GM23248 (cell line): ENCODE results near the gene GGT5.

Experiments used
- EZH2 ChIP-seq: fragments of 200-600 bp; sonication (generic); IDR thresholded peaks from 2 replicates; pipeline ENCODE4 v1.6.1; 2018; ENCODE audit warnings: antibody characterized with exemption, mild to moderate bottlenecking; ENCODE audit not compliant: insufficient read depth, poor library complexity, severe bottlenecking
- EZH2phosphoT487 ChIP-seq: fragments of 200-600 bp; sonication (generic); IDR thresholded peaks from 2 replicates; pipeline ENCODE4 v1.6.1; 2018; ENCODE audit warnings: antibody characterized with exemption, moderate library complexity, mild to moderate bottlenecking, low read depth; ENCODE audit not compliant: insufficient read depth

GRCh38 chr22:24184057-24184798 lies 60.7 kb downstream of the GGT5 start:
- no peak for TF ChIP-seq EZH2
- TF ChIP-seq EZH2phosphoT487 = no peak
